ENCODE measurements around the gene SLC30A3. TPM values are rescaled to one million over a fixed set of nuclear protein-coding genes. Genes with fewer than 3 reads are reported as not detected.

The SLC30A3 gene, protein sequence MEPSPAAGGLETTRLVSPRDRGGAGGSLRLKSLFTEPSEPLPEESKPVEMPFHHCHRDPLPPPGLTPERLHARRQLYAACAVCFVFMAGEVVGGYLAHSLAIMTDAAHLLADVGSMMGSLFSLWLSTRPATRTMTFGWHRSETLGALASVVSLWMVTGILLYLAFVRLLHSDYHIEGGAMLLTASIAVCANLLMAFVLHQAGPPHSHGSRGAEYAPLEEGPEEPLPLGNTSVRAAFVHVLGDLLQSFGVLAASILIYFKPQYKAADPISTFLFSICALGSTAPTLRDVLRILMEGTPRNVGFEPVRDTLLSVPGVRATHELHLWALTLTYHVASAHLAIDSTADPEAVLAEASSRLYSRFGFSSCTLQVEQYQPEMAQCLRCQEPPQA
- under 1 TPM; 0.45 TPM for total RNA-seq

DNA sequence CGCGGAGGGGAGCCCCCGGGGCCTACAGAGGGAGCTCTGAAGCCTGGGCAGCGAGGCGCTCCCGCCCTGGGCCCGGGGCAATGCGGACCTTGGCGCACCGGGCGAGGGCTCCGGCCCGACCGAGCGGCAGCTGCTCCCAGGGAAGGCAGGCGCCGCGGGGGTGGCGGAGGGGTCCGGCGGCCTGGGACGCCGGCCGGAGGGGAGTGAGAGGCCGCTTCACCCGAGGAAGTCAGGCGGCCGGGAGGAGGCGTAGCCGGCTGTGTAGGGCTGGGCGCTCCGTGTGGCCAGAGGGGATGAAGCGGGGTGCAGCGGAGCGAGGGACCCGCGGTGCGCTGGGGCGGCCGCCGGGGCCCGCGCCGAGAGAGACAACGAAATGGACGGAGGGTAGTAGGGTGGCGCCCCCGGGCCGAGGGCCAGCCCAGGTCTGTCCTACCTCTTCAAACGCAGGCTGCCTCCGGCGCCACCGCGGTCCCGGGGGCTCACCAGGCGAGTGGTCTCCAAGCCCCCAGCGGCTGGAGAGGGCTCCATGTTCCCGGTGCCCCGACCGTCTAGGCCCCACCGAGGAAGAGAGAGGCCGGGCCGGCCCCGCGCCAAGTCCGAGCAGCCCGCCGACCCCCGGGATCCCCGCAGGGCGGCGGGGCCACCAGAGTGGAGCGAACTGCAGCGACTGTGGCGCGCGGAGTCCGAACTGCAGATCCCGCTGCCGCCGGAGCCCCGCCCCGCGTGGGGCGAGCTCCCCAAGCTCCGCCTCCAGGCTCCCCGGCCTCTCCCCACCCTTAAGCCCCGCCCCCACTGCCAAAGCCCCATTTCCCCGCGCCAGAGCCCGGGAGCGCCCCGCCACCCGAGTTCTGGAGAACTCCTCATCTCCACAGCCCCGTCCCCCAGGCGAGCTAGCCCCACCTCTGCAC, at the start of gene SLC30A3:
Gene SLC30A3 (minus strand): TSS at position 669 of the 908 bp plus-strand sequence. CDS start 141 bp downstream, at position 528.
- Mint-ChIP-seq H3K36me3 (ENCODE audit: low read depth) (no peaks in the 10 kb centered on the region), H3K9me3 (no peaks in the 10 kb centered on the region), H3K27me3 (peaks cover 47% of the 10 kb centered on the region), H3K4me1 (peaks cover 34% of the 10 kb centered on the region), H3K4me3 (peak within 1 kb of the TSS; percentile 78), H3K27ac (no peak within 1 kb of the TSS)
- peak; percentile 80 for DNase-seq
- ChIA-PET POLR2A (interaction anchor here (0.9 to 1.3 kb wide), 2 partner anchors 13 to 17 kb away, joined by 4 read pairs; no protein-coding TSS in a partner anchor), CTCF (interaction anchor here (1.4 to 5.6 kb wide), 4 partner anchors 10 to 165 kb away, joined by 3 to 38 read pairs (median 11); partner anchors contain the start of gene TRIM54)

DNA sequence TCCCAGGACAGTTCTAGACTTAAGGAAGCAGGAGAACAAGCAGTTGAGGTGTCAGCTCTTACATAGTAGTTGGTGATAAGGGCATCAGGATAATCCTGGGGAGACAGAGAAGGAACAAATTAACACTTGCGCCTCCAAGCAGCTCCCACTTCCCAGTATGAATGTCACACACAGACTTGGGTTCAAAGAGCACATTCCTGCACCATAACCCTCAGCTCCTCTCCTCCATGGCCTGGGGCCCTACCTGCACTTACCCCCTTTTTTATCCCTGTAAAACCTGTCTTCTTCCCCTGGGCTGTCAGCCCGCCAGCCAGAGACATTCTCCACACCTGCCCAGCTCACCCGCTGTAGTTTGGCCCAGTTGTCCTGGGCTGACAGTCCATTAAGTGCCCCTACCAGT, 49.3 kb upstream of the SLC30A3 start:
- CTCF ChIA-PET, result interaction anchor here (1.0 to 4.4 kb wide), 2 partner anchors 9 to 10 kb away, joined by 3 to 16 read pairs; no protein-coding TSS in a partner anchor
- POLR2A ChIA-PET, result interaction anchor here (1.2 to 1.5 kb wide), 2 partner anchors 10 to 11 kb away, joined by 4 to 10 read pairs; partner anchors contain the start of gene MPV17
- H3K27ac Mint-ChIP-seq, result no peak overlapping the region
- H3K4me1 Mint-ChIP-seq, result no peaks in the 10 kb centered on the region
- no peaks in the 10 kb centered on the region for H3K9me3 Mint-ChIP-seq
- peaks cover 29% of the 10 kb centered on the region for H3K36me3 Mint-ChIP-seq (ENCODE audit: low read depth)
- DNase-seq, result no peak
- peaks cover 2% of the 10 kb centered on the region for H3K27me3 Mint-ChIP-seq
- no peak overlapping the region for H3K4me3 Mint-ChIP-seq

DNA sequence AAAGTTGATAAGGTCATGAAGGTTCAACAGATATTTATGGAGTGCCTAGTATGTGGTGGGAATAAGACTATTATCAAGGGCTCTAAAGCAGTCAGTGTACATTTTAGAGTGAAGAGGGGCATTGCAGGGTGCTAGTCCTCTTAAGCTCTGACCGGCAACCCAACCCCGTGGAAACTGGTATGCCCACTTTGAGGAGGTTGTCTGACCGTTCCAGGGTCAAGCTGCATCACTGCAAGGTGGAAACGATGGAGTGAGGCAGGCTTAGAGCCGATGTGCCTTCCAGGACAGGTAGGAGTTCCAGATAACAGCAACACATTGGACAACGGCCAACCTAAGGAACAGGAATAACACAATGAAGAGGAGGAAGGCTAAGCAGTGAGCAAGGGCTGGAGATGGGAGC, 46.8 kb upstream of the SLC30A3 start:
- Mint-ChIP-seq H3K4me1 (peaks cover 4% of the 10 kb centered on the region), H3K9me3 (no peaks in the 10 kb centered on the region), H3K36me3 (ENCODE audit: low read depth) (peaks cover 29% of the 10 kb centered on the region), H3K27ac (no peak overlapping the region), H3K4me3 (no peak overlapping the region), H3K27me3 (peaks cover 21% of the 10 kb centered on the region)
- no peak for DNase-seq
- ChIA-PET POLR2A (no interaction called here), CTCF (no interaction called here)

DNA sequence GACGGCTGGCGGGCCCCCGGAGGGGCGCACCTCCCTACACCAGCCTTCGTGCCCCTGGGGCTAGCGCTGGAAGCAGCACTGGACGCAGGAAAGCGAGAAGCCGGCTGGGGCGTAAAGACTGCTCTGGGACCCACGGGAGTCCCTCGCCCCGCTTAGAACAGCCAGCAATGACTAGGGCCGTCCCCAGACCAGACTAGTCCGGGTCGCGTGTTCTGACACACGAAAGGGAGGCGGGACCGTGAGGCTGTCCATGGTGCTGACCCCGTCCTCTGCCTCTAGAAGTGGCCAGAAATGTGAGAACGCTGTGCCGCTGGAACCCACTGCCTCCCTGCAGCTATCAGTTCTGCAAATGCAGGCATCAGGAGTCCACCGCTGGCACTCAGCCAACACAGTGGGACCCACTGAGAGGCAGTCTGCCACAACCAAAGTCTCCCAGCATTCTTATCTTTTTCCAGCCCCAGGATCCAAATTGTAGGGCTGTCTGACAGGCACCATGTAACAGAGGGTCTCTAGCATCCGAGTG, 45.6 kb upstream of the SLC30A3 start, which contains the start of gene UCN:
Gene UCN (minus strand): TSS at position 87 of the 523 bp plus-strand sequence. CDS start 550 bp downstream, outside the sequence.
- ChIA-PET POLR2A (interaction anchor here (1.2 kb wide), 1 partner anchor 14 kb away, joined by 3 read pairs; the partner anchor contains the start of gene MPV17), CTCF (no interaction called here)
- DNase-seq, result no peak
- no peaks in the 10 kb centered on the region for H3K9me3 Mint-ChIP-seq
- H3K4me1 Mint-ChIP-seq, result peaks cover 4% of the 10 kb centered on the region
- peaks cover 29% of the 10 kb centered on the region for H3K36me3 Mint-ChIP-seq (ENCODE audit: low read depth)
- H3K4me3 Mint-ChIP-seq, result no peak within 1 kb of the TSS
- peaks cover 24% of the 10 kb centered on the region for H3K27me3 Mint-ChIP-seq
- no peak within 1 kb of the TSS for H3K27ac Mint-ChIP-seq

DNA sequence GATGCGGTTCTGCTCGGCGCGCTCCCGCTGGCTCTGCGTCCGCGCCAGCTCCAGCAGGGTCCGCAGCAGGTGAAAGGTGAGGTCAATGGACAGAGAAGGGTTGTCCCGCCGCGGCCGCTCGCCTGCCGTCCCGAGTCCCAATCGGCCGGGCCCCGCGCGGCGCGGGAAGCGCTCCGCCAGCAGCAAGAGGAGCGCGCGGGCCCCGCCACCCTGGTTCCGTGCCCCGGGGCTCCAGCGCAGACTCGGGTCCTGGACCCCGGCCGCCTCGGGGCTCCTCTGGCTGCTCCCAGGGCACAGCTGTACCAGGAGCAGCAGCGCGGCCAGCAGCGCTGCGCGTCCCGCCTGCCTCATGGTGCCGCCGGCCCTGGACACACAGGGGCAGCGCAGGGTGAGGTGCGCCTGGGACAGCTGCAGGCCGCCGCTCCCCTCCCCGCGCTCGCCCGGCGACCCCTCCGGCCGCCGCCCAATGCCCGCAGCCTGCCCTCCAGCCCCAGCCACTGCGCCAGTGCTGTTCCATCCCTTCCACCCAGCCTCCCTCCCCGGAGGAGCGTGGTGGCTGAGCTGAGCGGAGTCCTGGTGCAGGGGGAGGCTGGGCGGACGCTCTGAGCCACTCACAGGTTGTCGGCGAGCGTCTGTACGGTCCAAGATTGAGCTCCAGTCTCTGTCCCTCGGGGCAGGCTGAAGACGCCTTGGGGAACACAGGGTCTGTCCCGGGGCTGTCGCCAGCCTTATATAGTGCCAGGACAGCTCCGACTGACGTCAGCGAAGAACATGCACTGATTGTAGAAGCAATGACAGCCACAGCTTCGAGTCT, 44.9 kb upstream of the SLC30A3 start:
- ChIA-PET CTCF (no interaction called here), POLR2A (interaction anchor here (1.2 kb wide), 1 partner anchor 15 kb away, joined by 3 read pairs; the partner anchor contains the start of gene MPV17)
- H3K36me3 Mint-ChIP-seq (ENCODE audit: low read depth), result peaks cover 29% of the 10 kb centered on the region
- peaks cover 24% of the 10 kb centered on the region for H3K27me3 Mint-ChIP-seq
- DNase-seq, result no peak
- H3K4me1 Mint-ChIP-seq, result peaks cover 8% of the 10 kb centered on the region
- no peaks in the 10 kb centered on the region for H3K9me3 Mint-ChIP-seq
- H3K27ac Mint-ChIP-seq, result no peak overlapping the region
- H3K4me3 Mint-ChIP-seq, result no peak overlapping the region

DNA sequence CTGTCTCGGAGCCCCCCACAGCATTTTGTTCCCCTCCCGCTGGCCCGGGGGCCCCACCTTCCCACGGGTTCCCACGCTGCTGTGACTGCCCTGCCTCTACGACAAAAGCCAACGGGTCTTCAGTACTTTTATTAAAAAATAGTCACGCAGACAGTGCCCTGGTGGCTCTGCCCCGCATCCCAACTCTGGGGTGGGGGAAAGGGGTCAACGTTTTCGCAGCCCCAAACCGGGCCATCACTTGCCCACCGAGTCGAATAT, 44.4 kb upstream of the SLC30A3 start:
- Mint-ChIP-seq H3K9me3 (no peaks in the 10 kb centered on the region), H3K36me3 (ENCODE audit: low read depth) (peaks cover 25% of the 10 kb centered on the region), H3K4me3 (no peak overlapping the region), H3K27me3 (peaks cover 24% of the 10 kb centered on the region), H3K4me1 (peaks cover 9% of the 10 kb centered on the region), H3K27ac (no peak overlapping the region)
- CTCF ChIA-PET, result no interaction called here
- POLR2A ChIA-PET, result interaction anchor here (1.2 kb wide), 1 partner anchor 15 kb away, joined by 3 read pairs; the partner anchor contains the start of gene MPV17
- DNase-seq, result no peak

DNA sequence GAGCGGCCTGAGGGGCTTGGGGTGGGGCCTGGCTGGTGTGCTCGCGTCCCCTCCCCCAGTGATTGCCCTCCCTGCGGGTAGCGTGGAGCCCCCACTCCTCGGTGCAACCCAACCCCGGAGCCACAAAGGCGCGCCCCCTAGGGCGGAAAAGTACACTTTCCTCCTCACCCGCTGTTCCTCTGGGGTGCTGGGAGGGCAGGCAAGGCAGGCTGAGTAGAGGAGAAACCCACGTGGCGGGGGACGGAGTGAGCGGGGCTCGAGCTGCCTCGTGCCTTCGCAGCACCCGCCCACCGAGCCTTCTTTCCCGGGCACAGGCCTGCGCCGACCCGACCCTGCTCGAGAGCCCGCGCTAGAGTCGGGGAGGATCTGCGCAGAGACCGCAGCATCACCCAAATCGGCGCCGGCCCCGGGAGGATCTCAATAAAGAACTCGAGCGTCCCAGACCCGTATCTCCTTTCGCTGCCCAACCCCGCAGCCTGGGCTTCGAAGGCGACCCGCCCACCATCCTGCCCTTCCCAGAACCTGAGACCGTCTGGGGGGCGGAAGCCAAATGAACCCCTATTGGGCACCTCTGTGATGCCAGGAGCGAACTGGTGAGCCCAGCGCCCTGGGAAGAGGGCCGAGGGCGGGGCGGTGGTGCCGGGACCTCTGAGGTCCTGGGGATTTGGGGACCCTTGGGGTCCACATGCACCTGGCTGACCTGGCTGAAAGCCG, 43.9 kb upstream of the SLC30A3 start:
- Mint-ChIP-seq H3K9me3 (no peaks in the 10 kb centered on the region), H3K36me3 (ENCODE audit: low read depth) (peaks cover 21% of the 10 kb centered on the region), H3K27me3 (peaks cover 24% of the 10 kb centered on the region), H3K4me1 (peaks cover 9% of the 10 kb centered on the region), H3K27ac (no peak overlapping the region), H3K4me3 (peak overlapping the region; percentile 32)
- POLR2A ChIA-PET, result interaction anchor here (1.0 kb wide), 1 partner anchor 16 kb away, joined by 4 read pairs; the partner anchor contains the start of gene MPV17
- peak; percentile 30 for DNase-seq
- CTCF ChIA-PET, result interaction anchor here (4.4 kb wide), 1 partner anchor 207 kb away, joined by 46 read pairs; no protein-coding TSS in a partner anchor

DNA sequence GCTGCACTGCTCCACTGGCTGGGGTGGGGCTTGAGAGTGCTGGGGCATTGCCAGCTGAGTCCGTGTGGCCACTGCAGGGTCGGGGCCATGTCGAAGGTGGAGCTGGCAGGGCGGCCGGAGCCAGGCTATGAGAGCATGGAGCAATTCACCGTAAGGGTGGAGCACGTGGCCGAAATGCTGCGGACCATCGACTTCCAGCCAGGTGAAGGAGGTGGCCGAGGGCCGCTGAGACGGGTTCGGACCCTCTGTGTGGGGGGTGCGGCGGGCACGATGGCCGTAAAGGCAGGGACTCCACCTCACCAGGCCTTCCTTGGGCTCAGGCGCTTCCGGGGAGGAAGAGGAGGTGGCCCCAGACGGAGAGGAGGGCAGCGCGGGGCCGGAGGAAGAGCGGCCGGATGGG, 43.3 kb upstream of the SLC30A3 start:
- ChIA-PET POLR2A (interaction anchor here (1.0 kb wide), 1 partner anchor 16 kb away, joined by 4 read pairs; the partner anchor contains the start of gene MPV17), CTCF (interaction anchor here (2.1 to 4.4 kb wide), 2 partner anchors 26 to 207 kb away, joined by 9 to 46 read pairs; no protein-coding TSS in a partner anchor)
- Mint-ChIP-seq H3K4me1 (peaks cover 9% of the 10 kb centered on the region), H3K36me3 (ENCODE audit: low read depth) (peaks cover 15% of the 10 kb centered on the region), H3K27me3 (peaks cover 24% of the 10 kb centered on the region), H3K9me3 (no peaks in the 10 kb centered on the region), H3K4me3 (peak overlapping the region; percentile 32), H3K27ac (no peak overlapping the region)
- no peak for DNase-seq

DNA sequence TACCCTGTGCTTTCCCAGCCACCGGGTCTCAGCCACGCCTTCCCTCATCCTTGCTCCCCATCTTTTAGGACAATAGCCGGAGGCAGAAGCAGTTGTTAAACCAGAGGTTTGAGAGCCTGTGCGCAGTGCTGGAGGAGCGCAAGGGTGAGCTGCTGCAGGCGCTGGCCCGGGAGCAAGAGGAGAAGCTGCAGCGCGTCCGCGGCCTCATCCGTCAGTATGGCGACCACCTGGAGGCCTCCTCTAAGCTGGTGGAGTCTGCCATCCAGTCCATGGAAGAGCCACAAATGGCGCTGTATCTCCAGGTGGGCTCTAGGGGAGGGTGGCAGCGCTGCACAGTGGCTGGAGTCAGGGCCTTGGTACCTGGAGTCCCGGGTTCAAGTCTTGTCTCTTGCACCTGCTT, 42.7 kb upstream of the SLC30A3 start:
- ChIA-PET POLR2A (no interaction called here), CTCF (interaction anchor here (1.0 to 4.4 kb wide), 3 partner anchors 26 to 206 kb away, joined by 3 to 46 read pairs (median 9); no protein-coding TSS in a partner anchor)
- Mint-ChIP-seq H3K27ac (no peak overlapping the region), H3K4me3 (no peak overlapping the region), H3K36me3 (ENCODE audit: low read depth) (peaks cover 14% of the 10 kb centered on the region), H3K9me3 (no peaks in the 10 kb centered on the region), H3K4me1 (peaks cover 9% of the 10 kb centered on the region), H3K27me3 (peaks cover 26% of the 10 kb centered on the region)
- DNase-seq, result no peak

DNA sequence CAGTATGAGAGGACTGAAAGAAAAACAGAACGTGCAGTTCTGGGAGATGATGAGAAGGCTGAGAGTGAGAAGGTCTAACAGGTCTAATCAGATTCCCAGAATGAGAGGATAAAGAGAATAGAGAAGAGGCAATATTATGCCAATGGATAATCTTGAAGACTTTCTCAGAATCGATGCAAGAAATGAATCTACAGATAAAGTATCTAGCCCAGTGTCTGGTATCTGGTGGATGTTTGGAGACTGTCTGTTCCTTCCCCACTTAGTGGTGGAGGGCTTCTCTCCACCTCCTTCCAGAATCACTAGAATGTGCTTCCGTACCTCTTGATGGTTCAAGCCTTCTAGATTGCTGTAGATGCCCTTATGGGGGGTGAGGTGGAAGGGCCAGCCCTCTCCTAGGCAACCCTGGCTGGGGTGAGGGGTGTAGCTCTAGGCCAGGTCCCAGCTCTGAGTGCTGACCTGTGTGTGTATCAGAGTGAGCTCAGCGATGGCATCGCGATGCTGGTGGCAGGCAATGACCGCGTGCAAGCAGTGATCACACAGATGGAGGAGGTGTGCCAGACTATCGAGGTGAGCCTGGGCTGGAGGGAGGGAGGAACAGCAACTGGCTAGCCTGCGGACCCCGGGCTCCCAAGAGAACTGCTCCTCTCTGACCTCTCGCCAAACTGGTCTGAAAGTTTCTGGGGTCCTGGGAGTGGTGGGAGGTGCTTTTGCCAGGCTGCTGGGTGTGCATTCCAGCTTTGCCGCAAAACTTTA, 41.8 kb upstream of the SLC30A3 start:
- Mint-ChIP-seq H3K4me3 (no peak overlapping the region), H3K27me3 (peaks cover 26% of the 10 kb centered on the region), H3K36me3 (ENCODE audit: low read depth) (peaks cover 8% of the 10 kb centered on the region), H3K27ac (peak overlapping the region; percentile 26), H3K9me3 (no peaks in the 10 kb centered on the region), H3K4me1 (peaks cover 9% of the 10 kb centered on the region)
- CTCF ChIA-PET, result interaction anchor here (0.8 to 4.4 kb wide), 4 partner anchors 8 to 205 kb away, joined by 3 to 46 read pairs (median 6); no protein-coding TSS in a partner anchor
- POLR2A ChIA-PET, result no interaction called here
- no peak for DNase-seq

Measured in activated CD4-positive, alpha-beta memory T cell treated with anti-CD3 and anti-CD28 coated beads, Interleukin-2, amount 10 ng/mL, durations not matched to agents 7 days and 5 days (primary cell).